Measurements from ENCODE around the gene SOBP. TPM values are rescaled to one million over a fixed set of nuclear protein-coding genes. Genes with fewer than 3 reads are reported as not detected.

SOBP gene
- total and polyA plus RNA-seq, 2 donors (not counting 1 experiment from before 2014, with no cell fraction given) = 0.82 to 1.5 TPM

- DNase-seq = no peak
- no peak for ATAC-seq (ENCODE audit: low read depth)
- Histone ChIP-seq H3K9ac (ENCODE audit: low read length) (no peak overlapping the region), H4K20me1 (ENCODE audit: control insufficient read depth, insufficient read depth, low read length, poor library complexity, severe bottlenecking) (no peaks in the 10 kb centered on the region), H3K4me3 (ENCODE audit: control extremely low read depth in 1 of 5, extremely low read depth in 1 of 5, insufficient read depth in 1 of 5, low read depth in 2 of 5, low read length in 4 of 5) (no peak overlapping the region), H3K27me3 (replicated peaks in 1 of 4; ENCODE audit: control extremely low read depth in 1 of 4, control insufficient read depth in 3 of 4, insufficient read depth in 4 of 4, low read length in 3 of 4) (no peaks in the 10 kb centered on the region), H2AFZ (ENCODE audit: insufficient read depth, low read depth, low read length, poor library complexity, severe bottlenecking) (no peak overlapping the region), H3K27ac (ENCODE audit: low read length in 2 of 2) (no peak overlapping the region), H3K4me2 (replicated peaks; ENCODE audit: low read depth, low read length, poor library complexity, severe bottlenecking) (no peak overlapping the region), H3K4me1 (ENCODE audit: control insufficient read depth in 2 of 2, insufficient read depth in 2 of 2, low read length in 2 of 2) (no peaks in the 10 kb centered on the region), H3K36me3 (replicated peaks in 1 of 2; ENCODE audit: control extremely low read depth in 1 of 2, control insufficient read depth in 1 of 2, extremely low read depth in 1 of 2, insufficient read depth in 2 of 2, low read length in 1 of 2) (no peaks in the 10 kb centered on the region), H3K9me3 (ENCODE audit: control extremely low read depth in 1 of 3, control insufficient read depth in 2 of 3, insufficient read depth in 1 of 3, low read length in 2 of 3) (no peaks in the 10 kb centered on the region), H3K79me2 (ENCODE audit: control insufficient read depth, insufficient read depth, low read length) (no peaks in the 10 kb centered on the region)
- H3K27me3 Mint-ChIP-seq = peaks cover 4% of the 10 kb centered on the region
- ChIA-PET CTCF (no interaction called here), POLR2A (interaction anchor here (0.7 kb wide), 1 partner anchor 148 kb away, joined by 3 read pairs; no protein-coding TSS in a partner anchor)
- H3K4me1 Mint-ChIP-seq = no peaks in the 10 kb centered on the region
- intact Hi-C loops (cut with micrococcal nuclease) = no loop called here
- no peak overlapping the region for H3K4me3 Mint-ChIP-seq
- no peaks in the 10 kb centered on the region for H3K9me3 Mint-ChIP-seq (ENCODE audit: insufficient read depth)
- no peak for TF ChIP-seq EZH2 (IDR thresholded peaks at IDR 0.05; ENCODE audit: borderline replicate concordance, insufficient read depth, low read depth, low read length, poor library complexity, severe bottlenecking)
- TF ChIP-seq, protein P1, sequence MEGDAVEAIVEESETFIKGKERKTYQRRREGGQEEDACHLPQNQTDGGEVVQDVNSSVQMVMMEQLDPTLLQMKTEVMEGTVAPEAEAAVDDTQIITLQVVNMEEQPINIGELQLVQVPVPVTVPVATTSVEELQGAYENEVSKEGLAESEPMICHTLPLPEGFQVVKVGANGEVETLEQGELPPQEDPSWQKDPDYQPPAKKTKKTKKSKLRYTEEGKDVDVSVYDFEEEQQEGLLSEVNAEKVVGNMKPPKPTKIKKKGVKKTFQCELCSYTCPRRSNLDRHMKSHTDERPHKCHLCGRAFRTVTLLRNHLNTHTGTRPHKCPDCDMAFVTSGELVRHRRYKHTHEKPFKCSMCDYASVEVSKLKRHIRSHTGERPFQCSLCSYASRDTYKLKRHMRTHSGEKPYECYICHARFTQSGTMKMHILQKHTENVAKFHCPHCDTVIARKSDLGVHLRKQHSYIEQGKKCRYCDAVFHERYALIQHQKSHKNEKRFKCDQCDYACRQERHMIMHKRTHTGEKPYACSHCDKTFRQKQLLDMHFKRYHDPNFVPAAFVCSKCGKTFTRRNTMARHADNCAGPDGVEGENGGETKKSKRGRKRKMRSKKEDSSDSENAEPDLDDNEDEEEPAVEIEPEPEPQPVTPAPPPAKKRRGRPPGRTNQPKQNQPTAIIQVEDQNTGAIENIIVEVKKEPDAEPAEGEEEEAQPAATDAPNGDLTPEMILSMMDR (IDR thresholded peaks at IDR 0.05) = no peak
- H3K27ac Mint-ChIP-seq = no peak overlapping the region
- no CpG with 5 or more reads among the region's 3 CpGs for WGBS (ENCODE audit: insufficient coverage)
Observed at GRCh38 chr6:107509506-107509905, 19.6 kb downstream of the SOBP start.

GRCh38 chr6:107510108-107510507 is 20.2 kb downstream of the SOBP start:
- no peaks in the 10 kb centered on the region for H3K4me1 Mint-ChIP-seq
- H3K4me3 Mint-ChIP-seq = no peak overlapping the region
- H3K4me2 ChIP-seq (replicated peaks; ENCODE audit: low read depth, low read length, poor library complexity, severe bottlenecking) = no peak overlapping the region
- H3K79me2 ChIP-seq (ENCODE audit: control insufficient read depth, insufficient read depth, low read length) = no peaks in the 10 kb centered on the region
- H3K36me3 ChIP-seq (replicated peaks in 1 of 2; ENCODE audit: control extremely low read depth in 1 of 2, control insufficient read depth in 1 of 2, extremely low read depth in 1 of 2, insufficient read depth in 2 of 2, low read length in 1 of 2) = no peaks in the 10 kb centered on the region
- no peak overlapping the region for H3K27ac Mint-ChIP-seq
- no peak overlapping the region for H3K9ac ChIP-seq (ENCODE audit: low read length)
- ATAC-seq (ENCODE audit: low read depth) (no peak), DNase-seq (no peak)
- no peaks in the 10 kb centered on the region for H3K27me3 ChIP-seq (replicated peaks in 1 of 4; ENCODE audit: control extremely low read depth in 1 of 4, control insufficient read depth in 3 of 4, insufficient read depth in 4 of 4, low read length in 3 of 4)
- H3K27me3 Mint-ChIP-seq = no peaks in the 10 kb centered on the region
- no peaks in the 10 kb centered on the region for H3K4me1 ChIP-seq (ENCODE audit: control insufficient read depth in 2 of 2, insufficient read depth in 2 of 2, low read length in 2 of 2)
- no peaks in the 10 kb centered on the region for H4K20me1 ChIP-seq (ENCODE audit: control insufficient read depth, insufficient read depth, low read length, poor library complexity, severe bottlenecking)
- H3K4me3 ChIP-seq (ENCODE audit: control extremely low read depth in 1 of 5, extremely low read depth in 1 of 5, insufficient read depth in 1 of 5, low read depth in 2 of 5, low read length in 4 of 5) = no peak overlapping the region
- ChIA-PET POLR2A (no interaction called here), CTCF (no interaction called here)
- H3K27ac ChIP-seq (ENCODE audit: low read length in 2 of 2) = no peak overlapping the region
- H2AFZ ChIP-seq (ENCODE audit: insufficient read depth, low read depth, low read length, poor library complexity, severe bottlenecking) = no peak overlapping the region
- WGBS (ENCODE audit: insufficient coverage) = 88% methylated on average over 2 of the region's 2 CpGs
- intact Hi-C loops (cut with micrococcal nuclease) = no loop called here
- no peaks in the 10 kb centered on the region for H3K9me3 ChIP-seq (ENCODE audit: control extremely low read depth in 1 of 3, control insufficient read depth in 2 of 3, insufficient read depth in 1 of 3, low read length in 2 of 3)
- peaks cover 5% of the 10 kb centered on the region for H3K9me3 Mint-ChIP-seq (ENCODE audit: insufficient read depth)
- TF ChIP-seq EZH2 (IDR thresholded peaks at IDR 0.05; ENCODE audit: borderline replicate concordance, insufficient read depth, low read depth, low read length, poor library complexity, severe bottlenecking) = no peak
- TF ChIP-seq, protein P1 (IDR thresholded peaks at IDR 0.05) = no peak
